Inferior parietal cortex (tissue), 1 donor: Measurements from ENCODE around the gene CHST15.
"Not testable (repeated sequence)": the region's sequence is repeated elsewhere in the genome, so short reads cannot be mapped to it uniquely, and the experiment has no call there.

Experiments
- DNase-seq: peaks from one replicate; pipeline ENCODE4 v3.0.0-alpha.2; 2016; ENCODE audit errors: extremely low spot score

The CHST15 gene

DNA sequence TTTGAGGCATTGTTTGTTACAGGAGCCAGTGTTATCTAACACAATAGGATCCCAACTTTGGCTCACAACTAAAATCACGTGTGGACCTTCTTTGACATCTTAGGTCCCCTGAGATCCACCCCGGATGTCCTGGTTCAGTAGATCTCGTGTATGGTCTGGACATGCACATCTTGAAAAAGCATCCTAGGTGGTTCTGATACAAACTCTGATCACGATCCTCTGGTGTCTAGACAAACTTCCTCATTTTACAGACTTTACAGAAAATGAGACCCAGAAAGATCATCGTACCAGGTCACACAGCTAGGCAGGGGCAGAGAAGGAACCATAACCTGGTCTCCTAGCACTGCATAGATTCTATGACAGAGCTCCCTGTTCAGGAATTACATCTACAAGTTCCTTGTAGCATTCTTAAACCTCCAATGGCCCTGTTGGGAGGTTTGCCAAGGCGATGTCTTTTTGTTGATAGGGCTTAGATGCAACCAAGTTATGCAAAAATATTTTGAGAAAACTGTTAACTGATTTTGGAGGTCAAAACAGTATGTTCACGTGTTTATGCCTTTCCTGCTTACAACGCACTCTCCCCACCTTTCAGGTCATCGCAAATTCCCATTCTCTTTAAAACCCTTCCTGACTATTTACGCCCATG, 30.8 kb upstream of the CHST15 start:
- DNase-seq, result no peak

DNA sequence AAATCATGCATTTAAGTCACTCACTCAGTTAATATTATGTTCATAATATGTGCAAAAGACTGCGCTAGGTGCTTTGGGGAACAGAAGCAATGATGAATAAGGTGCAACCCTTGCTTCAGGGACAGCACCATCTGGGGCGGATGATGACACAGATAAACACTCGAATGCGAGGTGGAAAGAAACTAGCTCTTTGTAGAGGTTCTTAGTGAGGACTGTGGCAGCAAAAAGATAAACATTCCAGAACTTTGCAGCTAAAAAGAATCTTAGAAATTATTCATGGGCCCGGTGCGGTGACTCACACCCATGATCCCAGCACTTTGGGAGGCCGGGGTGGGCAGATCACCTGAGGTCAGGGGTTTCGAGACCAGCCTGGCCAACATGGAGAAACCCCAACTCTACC, 29.8 kb upstream of the CHST15 start:
- no peak for DNase-seq

DNA sequence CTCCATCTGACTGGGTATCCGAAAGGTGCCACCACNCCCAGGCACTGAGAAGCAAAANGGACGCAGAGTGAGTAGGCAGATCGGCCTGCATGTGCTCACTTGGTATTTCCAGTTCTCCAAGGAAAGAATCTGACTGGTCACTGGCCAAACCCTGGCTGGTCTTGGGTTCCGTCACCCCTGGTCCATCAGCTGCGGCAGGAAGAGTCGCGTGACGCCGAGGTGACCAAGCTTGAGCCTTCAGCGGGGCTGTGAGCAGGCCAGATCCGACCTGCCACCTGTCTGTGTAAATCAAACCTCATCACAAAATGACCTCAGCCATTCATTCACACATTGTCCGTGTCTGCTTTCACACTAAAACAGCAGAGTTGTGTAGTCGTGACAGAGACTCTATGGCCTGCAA, 28.8 kb upstream of the CHST15 start:
- DNase-seq, result no peak

DNA sequence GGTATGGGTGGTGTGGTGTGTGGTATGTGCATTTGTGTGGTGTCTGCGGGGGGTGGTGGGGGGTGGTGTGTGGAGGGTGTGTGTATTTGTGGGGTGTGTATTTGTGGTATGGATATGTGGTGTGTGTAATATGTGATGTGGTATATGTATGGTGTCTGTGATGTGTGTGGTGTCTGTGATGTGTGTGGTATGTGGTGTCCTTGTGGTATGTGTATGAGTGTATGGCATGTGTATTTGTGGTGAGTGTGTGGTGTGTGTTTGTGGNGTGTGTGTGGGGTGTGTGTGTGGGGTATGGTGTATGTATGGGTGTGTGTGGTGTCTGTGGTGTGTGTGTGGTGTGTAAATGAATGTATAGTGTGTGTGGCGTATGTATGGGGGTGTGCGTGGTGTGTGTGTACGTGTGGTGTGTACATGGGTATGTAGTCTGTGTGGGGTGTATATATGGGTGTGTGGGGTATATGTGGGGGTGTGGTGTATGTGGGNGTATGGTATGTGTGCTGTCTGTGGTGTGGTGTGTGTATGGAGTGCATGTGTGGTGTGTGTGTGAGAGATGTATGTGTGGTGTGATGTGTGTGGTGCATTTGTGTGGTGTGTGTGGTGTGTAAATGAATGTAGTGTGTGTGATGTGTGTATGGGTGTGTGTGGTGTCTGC, 27.1 kb upstream of the CHST15 start:
- no peak for DNase-seq

DNA sequence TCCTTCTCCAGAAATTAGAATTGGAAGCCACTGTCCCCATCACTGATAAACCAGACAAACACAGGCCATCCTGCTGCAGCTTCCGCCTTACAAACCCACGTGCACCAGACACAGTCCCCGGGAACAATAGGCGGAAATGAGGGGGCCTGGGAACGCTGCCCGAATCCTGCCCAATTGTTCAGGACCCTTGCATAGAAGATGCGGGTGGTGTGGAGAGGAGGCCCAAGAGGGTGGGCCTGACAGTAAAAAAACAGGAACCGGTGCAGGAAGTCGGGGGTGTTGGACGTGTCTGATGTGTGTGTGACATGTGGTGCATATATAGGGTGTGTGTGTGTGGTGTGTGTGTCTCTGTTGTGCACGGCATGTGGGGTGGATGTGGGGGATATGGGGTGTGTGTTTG, 26.5 kb upstream of the CHST15 start:
- DNase-seq, result no peak

DNA sequence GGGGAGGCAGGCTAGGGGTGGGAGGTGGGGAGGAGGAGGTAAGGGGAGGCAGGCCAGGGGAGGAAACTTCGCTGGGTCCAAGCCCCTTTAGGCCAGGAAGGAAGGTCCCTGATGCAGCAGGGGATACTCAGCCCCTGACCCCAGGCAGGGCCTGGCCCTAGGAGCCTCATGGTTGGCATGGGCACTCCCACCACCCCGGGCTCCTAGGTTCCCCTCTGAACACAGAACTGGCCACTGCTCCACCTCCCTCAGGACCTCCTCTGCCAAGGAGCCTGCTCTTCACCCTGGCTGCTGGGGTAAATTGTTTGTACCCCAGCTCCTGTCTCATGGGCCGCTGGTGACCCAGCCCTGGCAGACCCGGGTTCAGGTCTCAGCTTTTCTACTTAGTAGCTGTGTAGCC, 25.8 kb upstream of the CHST15 start:
- no peak for DNase-seq

DNA sequence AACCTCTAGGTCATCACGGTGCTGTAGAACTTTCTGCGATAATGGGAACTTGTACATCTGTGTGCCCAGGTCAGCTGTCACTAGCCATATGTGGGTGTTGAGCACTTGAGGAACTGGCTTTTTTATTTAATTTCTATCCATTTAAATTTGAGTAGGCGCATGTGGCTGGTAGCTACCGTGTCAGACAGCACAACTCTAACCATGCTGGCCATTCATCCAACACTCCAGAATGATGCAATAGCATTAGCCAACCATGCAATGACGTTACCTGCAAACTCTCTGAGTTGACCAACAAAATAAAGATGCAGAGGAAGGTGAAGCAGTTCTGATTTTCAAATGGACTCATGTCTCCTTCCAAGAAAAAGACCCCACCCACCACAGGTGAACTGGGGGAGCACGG, 24.4 kb upstream of the CHST15 start:
- no peak for DNase-seq

DNA sequence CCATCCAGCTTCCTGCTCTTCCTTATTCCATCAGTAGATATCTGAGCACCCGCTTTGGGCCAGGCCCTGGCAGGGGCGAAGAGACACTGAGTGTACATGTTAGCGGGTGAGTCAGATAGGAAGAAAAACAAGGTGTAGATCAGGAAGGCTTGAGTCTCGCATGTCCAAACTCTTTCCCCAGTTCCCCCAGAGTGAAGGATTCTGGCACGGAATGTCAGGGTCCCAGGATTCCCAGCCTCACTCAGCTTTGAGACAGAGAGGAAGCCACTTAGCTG, 24.1 kb upstream of the CHST15 start:
- no peak for DNase-seq

DNA sequence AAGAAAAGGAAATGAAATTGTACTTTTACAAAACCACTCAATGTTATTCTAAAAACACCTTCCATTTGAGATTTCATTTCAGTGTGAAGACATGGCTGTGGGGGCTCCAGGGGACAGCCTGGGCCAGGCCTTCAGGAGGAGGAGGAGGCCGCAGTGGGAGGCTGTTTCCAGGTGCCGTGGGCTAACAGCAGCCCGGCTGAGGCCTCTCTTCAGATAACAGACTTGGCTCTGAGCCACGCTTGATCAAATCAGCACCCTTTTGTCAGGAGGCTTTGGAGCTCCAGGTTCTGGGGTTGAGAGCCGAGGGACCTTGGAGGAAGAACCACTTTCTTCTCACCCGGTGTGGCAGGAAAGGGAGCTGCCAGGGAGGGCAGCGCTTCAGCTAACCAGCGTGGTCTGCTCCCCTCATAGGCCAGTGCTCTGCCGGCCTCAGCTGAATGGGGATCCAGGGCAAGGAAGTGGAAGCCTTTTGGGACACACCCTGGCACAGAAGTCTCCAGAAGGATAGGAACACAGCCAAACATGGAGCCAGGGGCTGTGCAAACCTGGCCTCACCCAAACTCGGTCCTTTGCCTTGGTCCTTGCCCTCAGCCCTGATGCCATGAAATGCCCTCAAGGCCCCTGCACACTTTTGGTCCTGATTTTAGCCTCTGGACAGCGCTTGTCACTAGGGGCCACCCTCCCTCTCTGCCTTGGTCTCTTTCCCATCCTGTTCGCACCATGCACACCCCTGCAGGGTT, 23.5 kb upstream of the CHST15 start:
- no peak for DNase-seq

DNA sequence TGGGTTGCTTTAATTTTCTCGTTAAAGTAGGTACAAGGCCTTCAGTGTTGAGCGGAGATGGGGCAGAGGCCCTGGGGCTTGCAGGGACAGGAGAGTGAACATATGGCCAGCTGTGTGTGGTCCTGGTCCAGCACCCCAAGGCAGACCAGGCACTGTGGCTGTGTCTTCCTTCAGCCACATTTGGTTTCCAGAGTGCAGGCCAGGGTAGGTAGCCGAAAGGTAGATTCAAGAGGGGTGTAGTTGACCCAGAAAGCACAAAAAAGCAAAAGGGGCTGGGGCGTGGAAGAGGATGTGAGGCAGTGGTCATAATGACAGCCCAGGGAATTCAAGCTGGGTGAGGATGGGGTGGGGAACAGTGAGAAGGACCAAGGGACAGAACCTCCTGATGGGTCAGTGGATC, 21.3 kb upstream of the CHST15 start:
- DNase-seq, result no peak

DNA sequence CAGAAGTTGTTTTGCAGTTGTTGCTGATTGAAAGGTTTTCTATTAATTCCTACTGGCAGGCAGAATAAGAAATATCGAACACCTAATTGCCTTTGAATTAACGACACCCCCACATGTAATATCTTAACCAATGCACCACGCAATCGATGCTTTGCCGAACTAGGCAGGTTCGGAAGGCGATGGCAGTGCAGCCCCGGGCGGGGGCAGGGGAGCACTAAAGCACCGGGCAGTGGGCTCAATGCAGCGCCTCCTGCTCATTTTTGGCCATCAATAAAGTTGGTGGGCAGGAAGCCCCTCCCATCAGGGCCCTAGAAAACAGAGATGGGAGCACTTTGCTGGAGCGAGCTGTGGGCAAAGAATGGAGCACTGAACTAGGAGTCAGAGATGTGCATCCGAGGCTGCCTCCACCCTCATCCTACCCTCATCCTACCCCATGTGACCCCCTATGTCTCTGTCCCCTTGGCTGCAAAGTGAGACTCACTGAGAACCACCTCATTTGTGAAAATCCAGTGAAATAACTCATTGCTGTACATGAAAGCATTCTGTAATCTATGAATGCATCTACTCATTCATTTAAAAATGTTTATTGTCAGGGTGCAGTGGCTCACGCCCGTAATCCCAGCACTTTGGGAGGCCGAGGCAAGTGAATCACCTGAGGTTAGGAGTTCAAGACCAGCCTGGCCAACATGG, 19.6 kb upstream of the CHST15 start:
- no peak for DNase-seq

DNA sequence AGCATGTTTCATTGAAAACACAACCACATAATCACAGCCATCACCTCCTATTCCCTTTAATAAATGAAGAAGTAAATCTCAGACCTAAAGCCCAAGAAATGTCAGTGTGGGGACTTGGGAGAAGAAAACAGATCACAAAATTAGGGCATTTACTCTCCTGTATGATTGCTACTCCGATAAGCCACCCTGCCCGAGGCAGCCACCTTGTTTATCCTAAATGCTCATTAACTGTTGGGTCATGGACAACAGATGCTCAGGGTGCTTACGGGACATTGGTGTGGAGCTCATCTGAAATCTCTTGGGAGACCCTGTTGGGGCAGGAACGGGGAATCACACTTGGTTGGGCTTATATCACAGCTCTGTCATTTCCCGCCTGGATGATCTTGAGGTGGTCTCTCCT, 17.5 kb upstream of the CHST15 start:
- DNase-seq, result no peak

DNA sequence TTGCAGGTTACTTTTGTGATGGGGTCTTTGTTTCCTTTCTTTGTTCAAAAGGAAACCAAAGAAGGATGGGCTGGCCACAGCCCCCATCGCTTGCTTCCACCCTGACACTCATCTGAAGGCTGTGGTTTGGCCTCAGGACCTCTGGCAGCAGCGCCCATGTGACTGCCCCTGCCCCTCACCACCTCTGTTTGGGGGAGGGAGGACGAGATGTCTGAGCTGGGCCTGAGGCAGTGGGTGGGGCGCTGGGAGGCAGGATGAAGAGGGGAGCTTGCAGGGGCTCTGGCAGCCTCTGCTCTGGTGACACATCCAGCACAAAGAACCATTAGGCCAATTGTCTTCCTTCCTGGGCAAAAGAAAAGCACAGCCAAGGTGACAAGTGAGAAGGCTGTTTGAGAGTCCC, 15.9 kb upstream of the CHST15 start:
- no peak for DNase-seq

DNA sequence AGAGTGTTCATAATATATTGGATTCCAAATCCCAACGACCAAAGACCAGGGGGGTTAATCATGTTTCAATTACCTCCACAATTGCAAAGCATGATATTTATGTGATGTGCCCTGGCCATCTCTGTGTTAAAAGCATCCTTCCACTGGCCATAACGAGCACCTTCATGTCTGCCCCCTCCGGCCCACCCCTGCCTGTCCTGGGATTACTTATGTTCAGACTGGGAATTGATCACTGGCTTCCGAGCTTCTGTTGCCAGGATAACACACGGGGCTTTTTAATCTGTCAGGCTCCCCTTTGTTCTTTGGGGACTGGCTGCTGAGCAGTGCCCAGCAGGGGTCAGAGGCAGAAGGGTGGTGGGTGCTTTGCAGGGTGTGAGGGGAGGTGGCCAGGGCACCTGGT, 13.7 kb upstream of the CHST15 start:
- DNase-seq, result no peak

DNA sequence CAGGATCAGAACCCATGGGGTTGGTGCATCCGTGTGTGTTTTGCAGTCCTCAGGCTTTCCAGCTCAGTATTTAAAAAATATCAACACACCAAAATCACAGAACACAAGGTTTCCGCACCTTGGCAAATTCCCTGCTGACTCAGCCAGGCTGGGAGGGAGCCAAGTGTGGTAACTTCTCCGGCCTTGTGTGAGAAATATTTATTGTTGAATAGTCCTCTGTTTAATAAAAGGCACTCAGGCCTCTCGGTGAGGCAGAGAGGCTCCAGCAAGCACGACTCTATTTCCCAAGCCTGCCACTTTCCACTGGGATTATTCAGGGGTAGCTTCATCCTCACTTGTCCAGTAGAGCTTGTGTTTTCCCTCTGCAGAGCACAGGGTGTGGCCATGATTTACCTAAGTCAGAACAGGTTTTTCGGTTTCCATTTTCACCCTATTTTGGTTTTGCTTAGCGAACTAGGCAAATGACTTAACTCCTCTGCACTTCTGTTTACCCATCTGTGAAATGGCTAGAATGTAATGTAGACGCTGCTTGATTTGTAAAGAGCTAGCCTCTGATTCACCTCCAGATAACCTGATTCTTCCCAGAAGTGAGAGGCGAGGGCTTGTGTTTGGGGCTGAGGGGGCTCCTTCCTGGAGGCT, 13.0 kb upstream of the CHST15 start:
- no peak for DNase-seq

DNA sequence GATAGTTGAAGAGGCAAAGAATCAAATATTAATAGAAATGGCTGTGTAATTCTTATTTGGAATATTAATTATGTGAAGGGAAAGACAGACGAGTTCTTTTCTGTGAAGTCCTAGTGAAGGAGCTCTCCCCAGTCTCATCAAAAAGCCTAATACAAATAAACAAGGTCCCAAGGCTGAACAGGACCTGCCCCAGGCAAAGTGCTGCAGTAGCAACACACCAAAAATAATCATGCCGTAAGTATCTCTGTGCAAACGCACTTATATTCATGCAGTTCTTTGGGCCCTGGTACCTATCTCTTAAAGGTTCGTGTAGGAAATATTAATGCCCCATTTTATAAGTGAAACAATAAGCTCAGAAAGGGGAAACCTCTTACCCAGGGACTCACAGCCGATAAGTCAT, 12.2 kb upstream of the CHST15 start:
- DNase-seq, result no peak

DNA sequence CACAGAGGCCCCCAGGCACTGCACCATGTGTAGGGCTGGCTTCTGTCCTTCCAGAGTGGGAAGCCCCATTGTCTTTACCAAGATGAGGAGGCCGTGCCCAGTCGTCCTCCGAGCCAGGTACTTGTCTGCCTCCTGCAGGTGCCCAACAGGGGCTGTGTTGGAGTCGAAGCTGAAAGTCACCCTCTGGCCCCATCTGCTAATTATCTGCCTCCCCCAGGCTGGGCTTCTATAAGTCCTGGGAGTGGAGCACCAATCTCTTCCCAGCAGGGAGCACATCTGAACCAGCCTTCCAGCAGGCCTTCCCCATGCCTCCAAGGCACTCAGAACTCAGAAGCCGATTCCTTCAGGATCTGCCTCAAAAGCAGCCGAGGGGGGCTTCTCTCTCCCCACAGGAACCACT, 11.6 kb upstream of the CHST15 start:
- DNase-seq, result no peak

DNA sequence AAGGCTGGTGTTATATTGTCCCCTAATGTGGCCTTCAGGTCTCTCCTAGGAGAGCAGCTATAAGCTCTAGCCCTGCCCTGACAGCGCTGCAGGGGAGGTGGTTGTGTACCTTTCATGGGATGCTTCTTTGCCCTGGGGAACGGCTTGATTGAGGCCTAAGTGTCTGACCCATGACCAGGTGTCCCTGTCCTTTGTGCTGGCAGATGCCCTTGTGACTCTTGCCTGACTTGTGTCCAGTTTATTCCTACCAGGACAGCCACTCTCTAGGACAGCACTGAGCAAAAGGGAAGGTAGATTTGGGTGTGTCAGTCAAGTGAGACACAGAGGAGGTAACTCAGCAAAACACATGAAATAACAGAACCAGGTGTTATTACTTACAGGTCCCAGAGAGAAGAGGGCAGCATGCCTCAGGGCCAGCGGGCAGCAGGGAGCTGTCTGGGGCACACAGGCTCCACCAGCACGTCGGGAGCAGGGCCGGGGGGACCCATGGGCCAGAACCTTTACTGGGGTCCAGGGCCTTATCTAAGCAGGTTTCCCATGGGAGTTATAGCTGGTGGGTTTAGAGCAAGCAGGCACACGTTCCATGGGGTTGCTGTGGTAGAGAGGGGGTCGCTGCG, 10.7 kb upstream of the CHST15 start:
- no peak for DNase-seq

DNA sequence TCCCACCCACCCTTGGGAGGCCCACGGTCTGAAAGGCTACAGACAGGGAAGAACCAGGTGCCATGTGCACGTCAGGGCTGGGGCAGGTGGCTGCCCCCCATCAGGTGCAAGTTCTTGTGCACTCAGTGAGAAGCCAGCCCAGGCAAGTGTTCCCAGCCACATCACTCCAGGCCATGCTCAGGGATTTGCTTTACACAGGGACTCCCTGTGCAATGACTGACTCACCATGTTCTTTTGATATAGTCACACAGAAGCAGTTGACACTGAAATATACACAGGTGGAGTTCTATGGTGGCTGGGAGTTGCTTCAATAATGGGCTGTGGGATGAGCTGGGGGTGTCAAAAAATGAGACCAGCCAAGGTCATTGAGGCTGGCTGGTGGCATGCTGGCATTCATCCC, 8.0 kb upstream of the CHST15 start:
- DNase-seq, result no peak

DNA sequence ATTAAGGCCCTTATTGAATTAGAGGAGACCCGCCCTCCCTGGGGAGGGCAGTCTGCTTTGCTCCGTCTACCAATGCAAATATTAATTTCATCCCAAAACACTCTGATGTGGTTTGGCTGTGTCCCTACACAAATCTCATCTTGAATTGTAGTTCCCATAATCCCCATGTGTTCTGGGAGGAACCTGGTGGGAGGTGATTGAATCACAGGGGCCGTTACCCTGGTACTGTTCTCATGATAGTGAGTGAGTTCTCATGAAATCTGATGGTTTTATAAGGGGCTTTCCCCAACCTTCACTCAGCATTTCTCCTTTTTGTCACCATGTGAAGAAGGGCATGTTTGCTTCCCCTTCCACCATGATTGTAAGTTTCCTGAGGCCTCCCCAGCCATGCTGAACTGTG, 7.3 kb upstream of the CHST15 start:
- DNase-seq, result not testable (repeated sequence)

DNA sequence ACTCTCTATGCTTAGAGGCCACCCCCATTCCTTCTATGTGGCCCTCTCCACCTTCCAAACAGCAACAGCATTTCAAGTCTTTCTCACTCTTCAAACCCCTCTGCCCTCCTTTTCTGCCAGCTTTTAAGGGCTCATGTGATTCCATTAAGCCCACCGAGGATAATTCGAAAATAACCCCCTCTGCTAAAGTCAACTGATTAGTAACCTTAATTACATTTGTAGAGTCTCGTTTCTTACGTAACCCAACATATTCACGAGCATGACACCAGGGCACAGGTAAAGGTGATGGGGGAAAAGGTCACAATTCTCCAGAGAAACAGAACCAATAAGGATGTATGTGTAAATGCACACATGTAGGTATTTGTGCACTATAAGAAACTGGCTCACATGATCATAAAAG, 6.7 kb upstream of the CHST15 start:
- DNase-seq, result no peak

DNA sequence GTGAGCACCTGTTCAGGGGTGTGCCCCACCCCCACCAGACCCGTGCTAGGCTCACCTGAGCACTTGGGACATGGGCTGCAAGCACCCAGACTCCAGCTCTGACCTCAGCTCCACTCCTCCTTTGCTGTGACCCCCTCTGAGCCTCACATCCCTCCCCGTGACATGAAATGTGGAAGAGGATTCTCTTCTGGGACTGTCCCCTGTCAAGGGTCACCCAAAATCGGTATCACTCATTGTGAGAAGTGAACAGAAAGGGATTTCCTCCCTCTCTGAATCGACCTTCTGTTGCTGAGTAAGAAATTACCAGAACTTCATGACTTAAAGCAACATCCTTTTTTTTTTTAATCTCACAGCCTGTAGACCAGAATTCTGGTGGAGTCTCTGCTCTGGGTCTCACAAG, 6.2 kb upstream of the CHST15 start:
- no peak for DNase-seq
